ENCODE measurements around the gene ANKRD16. TPM values are rescaled to one million over a fixed set of nuclear protein-coding genes. Genes with fewer than 3 reads are reported as not detected.

The ANKRD16 gene
- total and polyA plus RNA-seq, 2 donors (not counting 1 experiment from before 2014, with no cell fraction given) = 10.9 to 12.6 TPM

GRCh38 chr10:5938291-5938690 is 48.6 kb upstream of the ANKRD16 start:
- H3K4me1 ChIP-seq (ENCODE audit: control insufficient read depth in 2 of 2, insufficient read depth in 2 of 2, low read length in 2 of 2) = no peaks in the 10 kb centered on the region
- H3K4me1 Mint-ChIP-seq = no peaks in the 10 kb centered on the region
- H3K9ac ChIP-seq (ENCODE audit: low read length) = no peak overlapping the region
- intact Hi-C loops (cut with micrococcal nuclease) = no loop called here
- H3K4me3 Mint-ChIP-seq = no peak overlapping the region
- H3K9me3 Mint-ChIP-seq (ENCODE audit: insufficient read depth) = no peaks in the 10 kb centered on the region
- H3K79me2 ChIP-seq (ENCODE audit: control insufficient read depth, insufficient read depth, low read length) = no peaks in the 10 kb centered on the region
- H3K4me2 ChIP-seq (replicated peaks; ENCODE audit: low read depth, low read length, poor library complexity, severe bottlenecking) = no peak overlapping the region
- ChIA-PET CTCF (no interaction called here), POLR2A (no interaction called here)
- ATAC-seq (ENCODE audit: low read depth) (no peak), DNase-seq (no peak)
- no peak overlapping the region for H2AFZ ChIP-seq (ENCODE audit: insufficient read depth, low read depth, low read length, poor library complexity, severe bottlenecking)
- peaks cover 0 to 40% of the 10 kb centered on the region in 2 experiments for H3K36me3 ChIP-seq (replicated peaks in 1 of 2; ENCODE audit: control extremely low read depth in 1 of 2, control insufficient read depth in 1 of 2, extremely low read depth in 1 of 2, insufficient read depth in 2 of 2, low read length in 1 of 2)
- no peaks in the 10 kb centered on the region for H3K9me3 ChIP-seq (ENCODE audit: control extremely low read depth in 1 of 3, control insufficient read depth in 2 of 3, insufficient read depth in 1 of 3, low read length in 2 of 3)
- no peaks in the 10 kb centered on the region for H4K20me1 ChIP-seq (ENCODE audit: control insufficient read depth, insufficient read depth, low read length, poor library complexity, severe bottlenecking)
- no peak overlapping the region for H3K27ac ChIP-seq (ENCODE audit: low read length in 2 of 2)
- H3K4me3 ChIP-seq (ENCODE audit: control extremely low read depth in 1 of 5, extremely low read depth in 1 of 5, insufficient read depth in 1 of 5, low read depth in 2 of 5, low read length in 4 of 5) = no peak overlapping the region
- no peak for TF ChIP-seq CTCF (IDR thresholded peaks at IDR 0.05)
- TF ChIP-seq EZH2 (IDR thresholded peaks at IDR 0.05; ENCODE audit: borderline replicate concordance, insufficient read depth, low read depth, low read length, poor library complexity, severe bottlenecking) = no peak
- H3K27me3 ChIP-seq (replicated peaks in 1 of 4; ENCODE audit: control extremely low read depth in 1 of 4, control insufficient read depth in 3 of 4, insufficient read depth in 4 of 4, low read length in 3 of 4) = no peaks in the 10 kb centered on the region
- H3K27me3 Mint-ChIP-seq = no peaks in the 10 kb centered on the region
- H3K27ac Mint-ChIP-seq = no peak overlapping the region
- 95% methylated on average over 12 of the region's 12 CpGs for WGBS (ENCODE audit: insufficient coverage)

DNA sequence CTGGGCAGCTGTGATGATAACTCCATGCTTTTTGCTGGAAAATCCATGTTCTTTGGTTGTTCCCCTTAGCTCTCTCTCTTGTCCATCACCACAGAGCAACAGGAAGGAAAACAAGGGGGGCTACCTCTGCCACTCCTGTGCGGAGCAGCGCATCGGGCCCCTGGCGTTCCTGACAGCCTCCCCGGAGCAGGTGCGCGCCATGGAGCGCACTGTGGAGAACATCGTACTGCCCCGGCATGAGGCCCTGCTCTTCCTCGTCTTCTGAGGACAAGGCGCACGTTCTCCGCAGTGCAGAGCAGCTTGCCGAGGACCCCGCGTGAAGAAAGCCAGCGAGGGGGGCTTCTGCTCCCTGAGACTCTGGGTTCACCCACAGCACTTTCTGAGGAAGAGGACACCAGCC is 47.3 kb upstream of the ANKRD16 start:
- H3K27me3 Mint-ChIP-seq = no peaks in the 10 kb centered on the region
- H3K4me3 Mint-ChIP-seq = no peak overlapping the region
- intact Hi-C loops (cut with micrococcal nuclease) = no loop called here
- 95% methylated on average over 18 of the region's 18 CpGs for WGBS (ENCODE audit: insufficient coverage)
- no peaks in the 10 kb centered on the region for H3K9me3 Mint-ChIP-seq (ENCODE audit: insufficient read depth)
- H2AFZ ChIP-seq (ENCODE audit: insufficient read depth, low read depth, low read length, poor library complexity, severe bottlenecking) = no peak overlapping the region
- H3K27ac Mint-ChIP-seq = no peak overlapping the region
- no peak overlapping the region for H3K9ac ChIP-seq (ENCODE audit: low read length)
- no peak overlapping the region for H3K4me2 ChIP-seq (replicated peaks; ENCODE audit: low read depth, low read length, poor library complexity, severe bottlenecking)
- H3K4me1 ChIP-seq (ENCODE audit: control insufficient read depth in 2 of 2, insufficient read depth in 2 of 2, low read length in 2 of 2) = no peaks in the 10 kb centered on the region
- H3K36me3 ChIP-seq (replicated peaks in 1 of 2; ENCODE audit: control extremely low read depth in 1 of 2, control insufficient read depth in 1 of 2, extremely low read depth in 1 of 2, insufficient read depth in 2 of 2, low read length in 1 of 2) = peaks cover 0 to 42% of the 10 kb centered on the region in 2 experiments
- POLR2A ChIA-PET = interaction anchor here (0.7 kb wide), 1 partner anchor 466 kb away, joined by 6 read pairs; no protein-coding TSS in a partner anchor
- no peaks in the 10 kb centered on the region for H3K9me3 ChIP-seq (ENCODE audit: control extremely low read depth in 1 of 3, control insufficient read depth in 2 of 3, insufficient read depth in 1 of 3, low read length in 2 of 3)
- no peaks in the 10 kb centered on the region for H4K20me1 ChIP-seq (ENCODE audit: control insufficient read depth, insufficient read depth, low read length, poor library complexity, severe bottlenecking)
- TF ChIP-seq CTCF (IDR thresholded peaks at IDR 0.05) = no peak
- TF ChIP-seq EZH2 (IDR thresholded peaks at IDR 0.05; ENCODE audit: borderline replicate concordance, insufficient read depth, low read depth, low read length, poor library complexity, severe bottlenecking) = no peak
- no peak overlapping the region for H3K4me3 ChIP-seq (ENCODE audit: control extremely low read depth in 1 of 5, extremely low read depth in 1 of 5, insufficient read depth in 1 of 5, low read depth in 2 of 5, low read length in 4 of 5)
- ATAC-seq (ENCODE audit: low read depth) = no peak
- H3K79me2 ChIP-seq (ENCODE audit: control insufficient read depth, insufficient read depth, low read length) = no peaks in the 10 kb centered on the region
- H3K27me3 ChIP-seq (replicated peaks in 1 of 4; ENCODE audit: control extremely low read depth in 1 of 4, control insufficient read depth in 3 of 4, insufficient read depth in 4 of 4, low read length in 3 of 4) = no peaks in the 10 kb centered on the region
- no peaks in the 10 kb centered on the region for H3K4me1 Mint-ChIP-seq
- H3K27ac ChIP-seq (ENCODE audit: low read length in 2 of 2) = no peak overlapping the region
- CTCF ChIA-PET = no interaction called here
- DNase-seq = no peak

Measured in B cell (primary cell).